Measurements from ENCODE around the gene HYAL3. TPM values are rescaled to one million over a fixed set of nuclear protein-coding genes. Genes with fewer than 3 reads are reported as not detected.
A peak's percentile ranks its signal among the peaks of the same experiment; 100 is the strongest.

HYAL3 gene
- total RNA-seq, 1 experiment from 2014 or later: 10.3 TPM

DNA sequence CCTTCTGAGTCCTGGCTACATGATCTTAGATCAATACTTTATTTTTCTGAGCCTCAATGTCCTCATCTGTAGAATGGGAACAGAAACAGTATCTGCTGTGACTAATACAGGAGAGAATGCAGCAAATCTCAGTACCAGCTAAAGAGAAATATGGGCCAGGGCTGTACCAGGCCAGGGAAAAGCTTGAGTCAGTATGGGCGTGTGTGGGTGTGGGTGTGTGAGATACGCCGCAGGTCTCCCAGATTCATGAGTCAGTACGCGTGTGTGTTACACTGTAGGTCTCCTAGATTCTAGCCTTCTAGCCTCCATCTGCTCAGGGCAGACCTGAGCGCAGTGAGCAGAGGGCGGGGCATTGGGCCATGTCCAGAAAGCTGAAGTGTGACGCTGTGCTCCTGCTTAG, 48.0 kb downstream of the HYAL3 start:
- Histone ChIP-seq H4K20me1 (ENCODE audit: insufficient read depth) (no peaks in the 10 kb centered on the region), H3K27ac (ENCODE audit: low read depth, low read length) (no peak overlapping the region), H3K36me3 (ENCODE audit: control insufficient read depth in 1 of 2, insufficient read depth in 2 of 2, low read length in 2 of 2) (peaks cover 0 to 3% of the 10 kb centered on the region in 2 experiments; a peak in 3 of 4 replicates), H3K9me3 (ENCODE audit: control insufficient read depth in 1 of 2, insufficient read depth in 1 of 2, low read depth in 1 of 2, low read length in 2 of 2) (no peaks in the 10 kb centered on the region), H3K9me2 (ENCODE audit: insufficient read depth) (no peaks in the 10 kb centered on the region), H3K4me1 (ENCODE audit: control insufficient read depth in 1 of 2, insufficient read depth in 2 of 2, low read length in 2 of 2) (peaks cover 24 to 80% of the 10 kb centered on the region in 2 experiments), H3K4me3 (replicated peaks in 1 of 2; ENCODE audit: low read depth in 1 of 2, low read length in 2 of 2) (no peak overlapping the region), H2AFZ (ENCODE audit: low read depth, low read length, poor library complexity, severe bottlenecking) (no peak overlapping the region), H3K9ac (ENCODE audit: low read length) (peak overlapping the region; percentile 44), H3K79me2 (ENCODE audit: insufficient read depth, low read length) (peaks cover 59% of the 10 kb centered on the region), H3K4me2 (ENCODE audit: low read length) (peak overlapping the region; percentile 62), H3K27me3 (ENCODE audit: insufficient read depth, low read length) (no peaks in the 10 kb centered on the region)
- TF ChIP-seq FOSL1 (IDR thresholded peaks at IDR 0.05; ENCODE audit: low read depth): no peak
- TF ChIP-seq ZFX (IDR thresholded peaks at IDR 0.05): no peak
- TF ChIP-seq YY1 (IDR thresholded peaks at IDR 0.05; ENCODE audit: extremely low read depth, insufficient replicate concordance, low read depth, low read length): no peak
- TF ChIP-seq EGR1 (IDR thresholded peaks at IDR 0.05; ENCODE audit: low read depth): no peak
- TF ChIP-seq SIN3A (IDR thresholded peaks at IDR 0.05; ENCODE audit: low read depth): no peak
- TF ChIP-seq, protein P1, sequence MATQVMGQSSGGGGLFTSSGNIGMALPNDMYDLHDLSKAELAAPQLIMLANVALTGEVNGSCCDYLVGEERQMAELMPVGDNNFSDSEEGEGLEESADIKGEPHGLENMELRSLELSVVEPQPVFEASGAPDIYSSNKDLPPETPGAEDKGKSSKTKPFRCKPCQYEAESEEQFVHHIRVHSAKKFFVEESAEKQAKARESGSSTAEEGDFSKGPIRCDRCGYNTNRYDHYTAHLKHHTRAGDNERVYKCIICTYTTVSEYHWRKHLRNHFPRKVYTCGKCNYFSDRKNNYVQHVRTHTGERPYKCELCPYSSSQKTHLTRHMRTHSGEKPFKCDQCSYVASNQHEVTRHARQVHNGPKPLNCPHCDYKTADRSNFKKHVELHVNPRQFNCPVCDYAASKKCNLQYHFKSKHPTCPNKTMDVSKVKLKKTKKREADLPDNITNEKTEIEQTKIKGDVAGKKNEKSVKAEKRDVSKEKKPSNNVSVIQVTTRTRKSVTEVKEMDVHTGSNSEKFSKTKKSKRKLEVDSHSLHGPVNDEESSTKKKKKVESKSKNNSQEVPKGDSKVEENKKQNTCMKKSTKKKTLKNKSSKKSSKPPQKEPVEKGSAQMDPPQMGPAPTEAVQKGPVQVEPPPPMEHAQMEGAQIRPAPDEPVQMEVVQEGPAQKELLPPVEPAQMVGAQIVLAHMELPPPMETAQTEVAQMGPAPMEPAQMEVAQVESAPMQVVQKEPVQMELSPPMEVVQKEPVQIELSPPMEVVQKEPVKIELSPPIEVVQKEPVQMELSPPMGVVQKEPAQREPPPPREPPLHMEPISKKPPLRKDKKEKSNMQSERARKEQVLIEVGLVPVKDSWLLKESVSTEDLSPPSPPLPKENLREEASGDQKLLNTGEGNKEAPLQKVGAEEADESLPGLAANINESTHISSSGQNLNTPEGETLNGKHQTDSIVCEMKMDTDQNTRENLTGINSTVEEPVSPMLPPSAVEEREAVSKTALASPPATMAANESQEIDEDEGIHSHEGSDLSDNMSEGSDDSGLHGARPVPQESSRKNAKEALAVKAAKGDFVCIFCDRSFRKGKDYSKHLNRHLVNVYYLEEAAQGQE (IDR thresholded peaks at IDR 0.05; ENCODE audit: low read depth): no peak
- no peak for TF ChIP-seq POLR2A (IDR thresholded peaks at IDR 0.05; ENCODE audit: borderline replicate concordance, extremely low read depth, insufficient read depth, insufficient read length)
- TF ChIP-seq CTCF (IDR thresholded peaks at IDR 0.05 in 2 of 3, conservative IDR thresholded peaks at IDR 0.05 in 1 of 3; ENCODE audit: borderline replicate concordance in 1 of 3, insufficient read depth in 1 of 3, low read depth in 2 of 3, low read length in 2 of 3): no peak
- no peak for TF ChIP-seq EZH2phosphoT487 (IDR thresholded peaks at IDR 0.05; ENCODE audit: borderline replicate concordance)
- no peak for TF ChIP-seq TCF7L2 (IDR thresholded peaks at IDR 0.05; ENCODE audit: borderline replicate concordance, extremely low read depth, insufficient read depth, insufficient read length)
- TF ChIP-seq CBX3 (IDR thresholded peaks at IDR 0.05; ENCODE audit: low read depth): no peak
- no peak for TF ChIP-seq POLR2AphosphoS5 (IDR thresholded peaks at IDR 0.05; ENCODE audit: low read depth, low read length)
- TF ChIP-seq SRF (IDR thresholded peaks at IDR 0.05; ENCODE audit: low read depth): no peak
- TF ChIP-seq SP1 (IDR thresholded peaks at IDR 0.05; ENCODE audit: low read depth): no peak
- no peak for TF ChIP-seq JUND (IDR thresholded peaks at IDR 0.05)
- no peak for TF ChIP-seq RAD21 (IDR thresholded peaks at IDR 0.05; ENCODE audit: low read depth)
- TF ChIP-seq ATF3 (IDR thresholded peaks at IDR 0.05): no peak
- no peak for TF ChIP-seq ELF1 (IDR thresholded peaks at IDR 0.05; ENCODE audit: borderline replicate concordance, low read depth)
- POLR2A ChIA-PET: interaction anchor here (0.6 to 3.0 kb wide), 2 partner anchors 9 to 16 kb away, joined by 3 to 12 read pairs; partner anchors contain the start of gene GNAI2
- no TSS peak for BruUV-seq (replicated peaks)
- intact Hi-C loops (cut with micrococcal nuclease): loop anchor here (1.0 kb wide), 1 partner anchor 15 kb away; the partner anchor contains the start of gene GNAI2
- CTCF ChIA-PET: no interaction called here
- DNase-seq (ENCODE audit: low read depth, low spot score) (no peak), ATAC-seq (peak; percentile 47)
- RAD21 ChIA-PET (ENCODE audit: low non-redundant PET in 1 of 2, low total read pairs in 2 of 2, uncharacterized antibody in 2 of 2, unreplicated experiment in 2 of 2): no interaction called here

Measured in HCT116 (cell line).